CD4-positive, alpha-beta T cell treated with Interleukin-4 for 4 hours (primary cell): ENCODE data around the gene LCNL1.
A peak's percentile ranks its signal among the peaks of the same experiment; 100 is the strongest.
"Not testable (repeated sequence)": the region's sequence is repeated elsewhere in the genome, so short reads cannot be mapped to it uniquely, and the experiment has no call there.

Source experiments
- DNase-seq: peaks from one replicate; pipeline ENCODE4 v3.0.0-alpha.2; 2020

Gene LCNL1

GRCh38 chr9:136995362-136995761 is 12.6 kb downstream of the LCNL1 start:
- DNase-seq, result no peak

- DNase-seq, result no peak
Measured at GRCh38 chr9:136995772-136996311, 13.0 kb downstream of the LCNL1 start.

GRCh38 chr9:136996361-136997292 is 13.8 kb downstream of the LCNL1 start, which contains the start of gene CLIC3:
CLIC3 (minus strand) TSS chr9:136996568; CDS start chr9:136996543, 25 bp downstream.
- peak; percentile 63 for DNase-seq

GRCh38 chr9:136997371-136997770 is 14.6 kb downstream of the LCNL1 start:
- DNase-seq, result no peak

GRCh38 chr9:136997830-136998234 is 15.0 kb downstream of the LCNL1 start:
- DNase-seq, result peak; percentile 42

- DNase-seq, result peak; percentile 44
Measured at GRCh38 chr9:137000177-137000930, 17.6 kb downstream of the LCNL1 start.

GRCh38 chr9:137001857-137002645 is 19.3 kb downstream of the LCNL1 start:
- no peak for DNase-seq

- DNase-seq, result no peak
Measured at GRCh38 chr9:137002646-137003041, 19.9 kb downstream of the LCNL1 start.

GRCh38 chr9:137004285-137004684 is 21.5 kb downstream of the LCNL1 start:
- DNase-seq, result not testable (repeated sequence)

GRCh38 chr9:137006116-137007003 is 23.6 kb downstream of the LCNL1 start:
- no peak for DNase-seq

GRCh38 chr9:137007108-137007815 is 24.5 kb downstream of the LCNL1 start:
- no peak for DNase-seq

GRCh38 chr9:137007816-137008270 is 25.1 kb downstream of the LCNL1 start:
- DNase-seq, result no peak

GRCh38 chr9:137008312-137008711 is 25.5 kb downstream of the LCNL1 start:
- no peak for DNase-seq

GRCh38 chr9:137009217-137009616 is 26.4 kb downstream of the LCNL1 start:
- DNase-seq, result no peak

GRCh38 chr9:137009938-137010732 is 27.3 kb downstream of the LCNL1 start:
- DNase-seq, result no peak

GRCh38 chr9:137011156-137011555 is 28.4 kb downstream of the LCNL1 start:
- no peak for DNase-seq

- no peak for DNase-seq
Measured at GRCh38 chr9:137011907-137012675, 29.3 kb downstream of the LCNL1 start.

- DNase-seq, result no peak
Measured at GRCh38 chr9:137012694-137013570, 30.1 kb downstream of the LCNL1 start.
